Adrenal gland (tissue), 12 donors: ENCODE results near the gene UNC13D. TPM values are rescaled to one million over a fixed set of nuclear protein-coding genes. Genes with fewer than 3 reads are reported as not detected.

Experiments used
- DNase-seq, 7 donors: peaks; one replicate each; pipeline ENCODE4 v3.0.0-alpha.2; 2019 to 2020
- H3K27ac ChIP-seq, 5 donors: fragments of 200-600 bp; sonication (generic) in 4 of 5; 1 replicate in 3 of 5; 2 replicates in 2 of 5; pipeline versions ENCODE4 v1.5.1 to v1.8.0; 2016 to 2020; ENCODE audit warnings: mild to moderate bottlenecking in 1 of 5
- H3K27me3 ChIP-seq: fragments of 200-600 bp; 2 replicates; pipeline ENCODE4 v1.8.0; 2021
- H3K36me3 ChIP-seq, 2 donors: fragments of 200-600 bp; replicated peaks in 1 of 2; 1 replicate in 1 of 2; 2 replicates in 1 of 2; pipeline versions ENCODE4 v1.5.1 to v1.8.0; 2018 to 2022
- H3K4me1 ChIP-seq, 2 donors: fragments of 200-600 bp; replicated peaks in 1 of 2; 1 replicate in 1 of 2; 2 replicates in 1 of 2; pipeline versions ENCODE4 v1.5.1 to v1.8.0; 2018 to 2021
- H3K4me3 ChIP-seq, 4 donors: fragments of 200-600 bp; sonication (generic) in 3 of 4; one replicate each; pipeline ENCODE4 v1.5.1; 2016 to 2018
- H3K9me3 ChIP-seq, 3 donors: fragments of 200-600 bp; sonication (generic) in 1 of 3; replicated peaks in 1 of 3; 1 replicate in 2 of 3; 2 replicates in 1 of 3; pipeline versions ENCODE4 v1.5.1 to v1.8.0; 2016 to 2021
- POLR2A ChIP-seq, 2 donors: fragments of 450-650 bp; IDR thresholded peaks; one replicate each; pipeline ENCODE4 v1.6.1; 2017; ENCODE audit warnings: antibody characterized with exemption in 2 of 2, mild to moderate bottlenecking in 2 of 2, moderate library complexity in 1 of 2
- WGBS, 4 donors: extraction: QIAGEN DNeasy Blood & Tissue Kit in 2 of 4; methylation state at CpG; one replicate each; pipeline versions ENCODE4 v1.1.5 to v1.1.7; 2013 to 2017; 5-methylcytosine and 5-hydroxymethylcytosine counted together
- intact Hi-C, 2 donors: fragments of 100-400 bp; cut with DNase I; formaldehyde crosslinking; loops; one replicate each; pipeline versions ENCODE4 v1.14.1 to v1.15.0; 2022 to 2023
- polyA plus RNA-seq, 3 donors: library from polyadenylated mRNA; stranded (reverse); fragments of 200-250 nt in 2 of 3; fragments of 350-450 nt in 1 of 3; fragmentation: Illumina TruSeq in 1 of 3; extraction: RNeasy Lipid Tissue Mini Kit (QIAGEN cat#74804) in 1 of 3; gene quantifications; one replicate each; pipeline ENCODE4 v1.2.3, GENCODE V29; 2013 to 2014
- total RNA-seq, 9 donors: library from RNA; depleted of rRNA in 4 of 9; stranded (reverse); fragments of >200 nt in 4 of 9; fragments of 120-200 nt in 1 of 9; fragmentation: NEBNext Ultra II Directional in 1 of 9; extraction: Animal tissue kit (Norgen Biotek cat#: 25700) in 1 of 9; gene quantifications; one replicate each; pipeline versions ENCODE4 v1.1.0 to v1.2.4, GENCODE V29; 2013 to 2023
- TF ChIP-seq, protein P1 (sequence below), 6 experiments: fragments of 450-650 bp in 4 of 6; fragments of 200-600 bp in 2 of 6; sonication (generic) in 1 of 6; IDR thresholded peaks; 1 replicate in 5 of 6; 2 replicates in 1 of 6; pipeline versions ENCODE4 v1.5.1 to v1.8.0; 2016 to 2021; ENCODE audit warnings: antibody characterized with exemption in 6 of 6, mild to moderate bottlenecking in 2 of 6, moderate library complexity in 1 of 6
- donor health status: healthy with polysubstance abuse.
- donor health status: Bipolar disorder and iron deficiency.
- donor health status: DM: yes; HTN: yes; CAD: no.
- donor health status: DM: no; HTN: no; CAD: no.
- donor health status: DM: no; HTN: no; CAD: no.
- donor health status: DM: yes; HTN: yes; CAD: no.

UNC13D gene
- total and polyA plus RNA-seq, 12 donors, result 3.0 to 47.5 (median 13.8) TPM

DNA sequence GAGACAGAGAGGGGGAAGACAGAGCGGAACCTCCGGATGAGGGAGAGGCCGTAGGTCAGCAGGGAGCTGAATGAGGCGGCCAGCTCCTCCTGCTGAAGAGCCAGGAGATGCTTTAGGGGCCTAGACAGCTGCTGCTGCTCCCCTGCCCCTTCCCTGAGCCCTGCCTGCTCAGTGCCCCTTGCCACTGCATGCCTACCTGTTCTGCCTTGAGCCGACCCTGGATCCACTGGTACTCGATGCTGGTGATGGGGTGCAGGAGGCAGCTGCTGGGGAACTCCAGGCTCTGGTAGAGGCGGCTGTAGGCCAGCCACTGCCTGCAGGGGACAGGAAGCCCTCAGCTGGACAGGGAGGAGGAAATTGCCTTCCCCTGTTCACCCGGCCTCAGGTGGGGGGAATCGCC lies 7.6 kb downstream of the UNC13D start:
- DNase-seq, result no peak
- Histone ChIP-seq H3K27ac (no peak overlapping the region), H3K9me3 (no peaks in the 10 kb centered on the region), H3K27me3 (no peaks in the 10 kb centered on the region), H3K4me3 (no peak overlapping the region), H3K4me1 (no peaks in the 10 kb centered on the region), H3K36me3 (peaks cover 0 to 9% of the 10 kb centered on the region in 2 donors)
- WGBS, 4 donors, result 88 to 97% (median 93%) methylated on average over 2 to 9 of the region's 9 CpGs
- no peak for TF ChIP-seq POLR2A (IDR thresholded peaks at IDR 0.05)
- TF ChIP-seq, protein P1, sequence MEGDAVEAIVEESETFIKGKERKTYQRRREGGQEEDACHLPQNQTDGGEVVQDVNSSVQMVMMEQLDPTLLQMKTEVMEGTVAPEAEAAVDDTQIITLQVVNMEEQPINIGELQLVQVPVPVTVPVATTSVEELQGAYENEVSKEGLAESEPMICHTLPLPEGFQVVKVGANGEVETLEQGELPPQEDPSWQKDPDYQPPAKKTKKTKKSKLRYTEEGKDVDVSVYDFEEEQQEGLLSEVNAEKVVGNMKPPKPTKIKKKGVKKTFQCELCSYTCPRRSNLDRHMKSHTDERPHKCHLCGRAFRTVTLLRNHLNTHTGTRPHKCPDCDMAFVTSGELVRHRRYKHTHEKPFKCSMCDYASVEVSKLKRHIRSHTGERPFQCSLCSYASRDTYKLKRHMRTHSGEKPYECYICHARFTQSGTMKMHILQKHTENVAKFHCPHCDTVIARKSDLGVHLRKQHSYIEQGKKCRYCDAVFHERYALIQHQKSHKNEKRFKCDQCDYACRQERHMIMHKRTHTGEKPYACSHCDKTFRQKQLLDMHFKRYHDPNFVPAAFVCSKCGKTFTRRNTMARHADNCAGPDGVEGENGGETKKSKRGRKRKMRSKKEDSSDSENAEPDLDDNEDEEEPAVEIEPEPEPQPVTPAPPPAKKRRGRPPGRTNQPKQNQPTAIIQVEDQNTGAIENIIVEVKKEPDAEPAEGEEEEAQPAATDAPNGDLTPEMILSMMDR (IDR thresholded peaks at IDR 0.05), result no peak
- intact Hi-C loops, result no loop called here

DNA sequence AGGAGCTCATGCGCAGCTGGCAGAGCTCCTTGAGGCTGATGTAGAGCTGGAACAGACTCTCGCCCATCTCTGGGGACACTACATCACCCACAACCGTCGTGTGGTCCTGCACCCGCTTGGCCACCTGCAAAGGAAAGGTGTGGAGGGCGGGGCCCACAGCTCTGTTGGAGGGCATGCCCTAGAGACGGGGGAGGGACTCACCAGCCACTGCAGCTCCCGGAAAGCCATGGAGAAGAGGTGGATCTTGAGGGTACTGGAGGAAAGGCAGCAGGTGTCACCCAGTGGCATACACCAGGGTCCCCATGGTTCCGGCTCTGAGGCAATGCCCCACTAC lies 8.6 kb downstream of the UNC13D start:
- Histone ChIP-seq H3K36me3 (peaks cover 0 to 12% of the 10 kb centered on the region in 2 donors), H3K27me3 (no peaks in the 10 kb centered on the region), H3K27ac (no peak overlapping the region), H3K4me1 (no peaks in the 10 kb centered on the region), H3K4me3 (no peak overlapping the region), H3K9me3 (no peaks in the 10 kb centered on the region)
- TF ChIP-seq, protein P1 (IDR thresholded peaks at IDR 0.05), result no peak
- TF ChIP-seq POLR2A (IDR thresholded peaks at IDR 0.05), result no peak
- intact Hi-C loops, result no loop called here
- DNase-seq, result no peak
- WGBS, 4 donors, result 74 to 89% (median 86%) methylated on average over 9 of the region's 9 CpGs

DNA sequence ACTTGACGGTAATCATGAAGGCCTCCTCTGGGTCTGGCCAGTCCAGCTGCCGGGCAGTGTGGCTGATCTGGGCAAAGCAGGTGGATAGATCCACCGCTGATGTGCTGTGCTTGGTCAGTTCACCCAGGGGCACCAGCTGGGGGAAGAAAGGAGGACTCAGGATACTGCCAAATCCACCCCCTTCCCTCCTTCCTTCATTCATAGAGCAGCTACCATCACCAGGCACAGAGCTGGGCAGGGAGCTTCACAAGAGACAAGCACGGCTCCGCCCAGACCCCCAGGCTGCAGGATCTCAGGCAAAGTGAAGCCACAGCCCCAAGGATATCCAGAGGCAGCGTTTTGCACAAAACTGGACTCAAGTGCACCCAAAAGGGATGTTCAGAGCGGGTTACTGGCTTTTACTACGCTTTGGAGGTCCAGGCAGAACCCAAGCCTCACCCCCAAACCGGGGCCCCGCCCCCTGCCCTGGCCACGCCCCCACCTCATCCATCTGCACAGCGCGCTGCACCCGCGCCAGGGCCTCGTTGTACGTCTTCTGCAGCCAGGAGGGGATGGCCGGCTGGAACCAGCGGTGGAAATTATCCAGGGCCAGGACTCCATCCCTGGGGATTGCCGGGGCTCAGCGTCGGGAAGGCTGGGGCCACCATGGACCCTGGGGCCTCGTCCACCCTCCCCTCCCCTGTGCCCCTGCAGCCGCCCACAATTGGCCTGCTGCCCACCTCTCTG lies 9.1 kb downstream of the UNC13D start:
- 75 to 88% (median 76%) methylated on average over 8 to 24 of the region's 24 CpGs for whole genome bisulfite sequencing, 4 donors
- H3K27me3 ChIP-seq, result no peaks in the 10 kb centered on the region
- no peak for DNase-seq
- H3K4me1 ChIP-seq, result no peaks in the 10 kb centered on the region
- H3K27ac ChIP-seq, result no peak overlapping the region
- H3K4me3 ChIP-seq, result no peak overlapping the region
- intact Hi-C loops, result no loop called here
- peaks cover 0 to 16% of the 10 kb centered on the region in 2 donors for H3K36me3 ChIP-seq
- TF ChIP-seq POLR2A (IDR thresholded peaks at IDR 0.05), result no peak
- TF ChIP-seq, protein P1 (IDR thresholded peaks at IDR 0.05), result no peak
- no peaks in the 10 kb centered on the region for H3K9me3 ChIP-seq

DNA sequence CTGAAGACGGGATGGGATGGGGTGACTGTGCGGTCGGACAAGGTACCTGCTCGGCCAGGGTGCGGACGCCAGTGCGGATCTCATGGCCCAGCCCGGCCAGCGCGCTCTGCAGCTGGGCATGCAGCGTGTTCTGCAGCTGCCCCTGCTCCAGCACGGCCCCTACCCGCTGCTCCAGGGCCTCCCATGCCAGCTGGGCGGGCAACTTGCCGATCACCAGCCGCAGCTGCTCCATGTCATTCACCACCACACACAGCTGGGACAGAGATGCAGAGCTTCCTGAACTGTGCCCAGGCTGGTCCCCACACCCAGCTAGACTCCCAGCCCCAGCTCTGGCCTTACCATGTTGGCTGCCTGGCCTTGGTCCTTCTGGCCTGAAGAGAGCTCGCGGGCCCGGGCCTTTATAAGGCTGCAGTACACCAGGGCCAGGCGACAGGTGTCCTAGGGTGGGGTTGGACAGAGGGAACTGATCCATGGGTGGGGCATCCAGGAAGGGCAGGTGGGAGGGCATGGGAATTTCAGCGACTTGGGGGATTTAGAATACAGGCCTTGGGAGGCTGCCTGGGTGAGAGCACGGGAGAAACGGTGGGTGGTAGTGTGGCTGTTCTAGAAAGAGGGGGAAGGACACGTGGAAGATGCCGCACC lies 9.8 kb downstream of the UNC13D start:
- H3K27ac ChIP-seq, result no peak overlapping the region
- H3K27me3 ChIP-seq, result no peaks in the 10 kb centered on the region
- H3K36me3 ChIP-seq, result peaks cover 0 to 16% of the 10 kb centered on the region in 2 donors
- H3K9me3 ChIP-seq, result no peaks in the 10 kb centered on the region
- TF ChIP-seq POLR2A (IDR thresholded peaks at IDR 0.05), result no peak
- TF ChIP-seq, protein P1 (IDR thresholded peaks at IDR 0.05), result no peak
- no peak for DNase-seq
- intact Hi-C loops, result no loop called here
- WGBS, 4 donors, result 93 to 98% (median 95%) methylated on average over 19 to 25 of the region's 25 CpGs
- H3K4me1 ChIP-seq, result no peaks in the 10 kb centered on the region
- H3K4me3 ChIP-seq, result no peak overlapping the region
